ENCODE measurements around the gene SELENOM.

The SELENOM gene

GRCh38 chr22:31093086-31093850 is 14.1 kb downstream of the SELENOM start:
- Mint-ChIP-seq H3K27ac (no peak overlapping the region), H3K4me1 (ENCODE audit: low read depth) (no peaks in the 10 kb centered on the region), H3K27me3 (no peaks in the 10 kb centered on the region), H3K36me3 (ENCODE audit: low read depth) (no peaks in the 10 kb centered on the region), H3K4me3 (no peak overlapping the region), H3K9me3 (no peaks in the 10 kb centered on the region)

GRCh38 chr22:31092161-31092560 is 15.2 kb downstream of the SELENOM start:
- Mint-ChIP-seq H3K36me3 (ENCODE audit: low read depth) (no peaks in the 10 kb centered on the region), H3K4me3 (no peak overlapping the region), H3K4me1 (ENCODE audit: low read depth) (no peaks in the 10 kb centered on the region), H3K9me3 (no peaks in the 10 kb centered on the region), H3K27me3 (no peaks in the 10 kb centered on the region), H3K27ac (no peak overlapping the region)

GRCh38 chr22:31091106-31091975 is 16.0 kb downstream of the SELENOM start:
- no peaks in the 10 kb centered on the region for H3K27me3 Mint-ChIP-seq
- H3K36me3 Mint-ChIP-seq (ENCODE audit: low read depth) = no peaks in the 10 kb centered on the region
- no peak overlapping the region for H3K27ac Mint-ChIP-seq
- no peaks in the 10 kb centered on the region for H3K4me1 Mint-ChIP-seq (ENCODE audit: low read depth)
- H3K4me3 Mint-ChIP-seq = no peak overlapping the region
- no peaks in the 10 kb centered on the region for H3K9me3 Mint-ChIP-seq

DNA sequence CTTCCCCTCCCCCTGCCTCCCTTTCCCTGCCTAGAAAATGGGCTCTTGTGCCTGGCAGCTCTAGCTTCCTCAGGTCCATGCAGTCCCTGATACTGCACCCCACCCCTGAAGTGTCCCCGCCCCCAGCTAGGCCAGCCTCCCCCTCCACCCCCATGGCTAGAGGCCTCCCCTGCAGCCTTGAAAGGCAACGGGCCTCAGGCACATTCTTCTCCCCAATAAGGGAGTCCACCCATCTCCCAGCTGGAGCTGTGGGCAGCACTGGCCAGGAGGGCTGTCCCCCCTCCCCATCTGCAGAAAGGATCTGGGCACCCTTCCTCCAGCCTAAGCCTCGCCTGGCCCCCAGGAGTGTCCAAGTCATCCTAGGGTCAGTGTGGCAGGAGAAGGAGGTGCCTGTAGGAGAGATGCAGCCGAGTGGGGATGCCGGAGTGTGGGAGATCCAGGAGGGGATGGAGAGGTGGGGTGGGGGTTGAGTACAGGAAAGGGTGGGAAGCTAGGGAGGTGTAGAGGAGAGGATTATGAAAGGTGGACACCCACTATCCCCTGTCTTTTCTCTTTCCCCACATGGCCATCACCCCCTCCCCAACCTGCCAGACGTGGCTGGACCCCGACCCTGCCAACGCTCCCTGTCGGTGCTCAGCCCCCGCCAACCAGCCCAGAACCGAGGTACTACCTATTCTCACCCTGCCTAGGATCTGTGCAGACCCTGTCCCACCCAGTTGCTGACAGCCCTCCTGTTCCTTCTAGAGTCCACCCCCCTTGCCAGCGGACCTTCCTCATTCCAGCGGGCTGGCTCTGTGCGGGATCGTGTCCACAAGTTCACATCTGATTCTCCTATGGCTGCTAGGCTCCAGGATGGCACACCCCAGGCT is 16.9 kb downstream of the SELENOM start:
- Mint-ChIP-seq H3K9me3 (no peaks in the 10 kb centered on the region), H3K4me3 (no peak overlapping the region), H3K4me1 (ENCODE audit: low read depth) (no peaks in the 10 kb centered on the region), H3K27ac (no peak overlapping the region), H3K27me3 (no peaks in the 10 kb centered on the region), H3K36me3 (ENCODE audit: low read depth) (no peaks in the 10 kb centered on the region)

GRCh38 chr22:31089160-31090100 is 17.9 kb downstream of the SELENOM start:
- H3K27ac Mint-ChIP-seq = no peak overlapping the region
- H3K4me1 Mint-ChIP-seq (ENCODE audit: low read depth) = peaks cover 3% of the 10 kb centered on the region
- no peak overlapping the region for H3K4me3 Mint-ChIP-seq
- no peaks in the 10 kb centered on the region for H3K27me3 Mint-ChIP-seq
- no peaks in the 10 kb centered on the region for H3K9me3 Mint-ChIP-seq
- H3K36me3 Mint-ChIP-seq (ENCODE audit: low read depth) = peaks cover under 1% of the 10 kb centered on the region

- Mint-ChIP-seq H3K27ac (no peak overlapping the region), H3K27me3 (no peaks in the 10 kb centered on the region), H3K36me3 (ENCODE audit: low read depth) (peaks cover 3% of the 10 kb centered on the region), H3K9me3 (no peaks in the 10 kb centered on the region), H3K4me3 (no peak overlapping the region), H3K4me1 (ENCODE audit: low read depth) (peaks cover 13% of the 10 kb centered on the region)
These were observed 19.0 kb downstream of the SELENOM start for GRCh38 chr22:31088233-31088986.

- H3K4me1 Mint-ChIP-seq (ENCODE audit: low read depth) = peaks cover 19% of the 10 kb centered on the region
- H3K4me3 Mint-ChIP-seq = no peak overlapping the region
These were observed 19.6 kb downstream of the SELENOM start for GRCh38 chr22:31087744-31088215.

DNA sequence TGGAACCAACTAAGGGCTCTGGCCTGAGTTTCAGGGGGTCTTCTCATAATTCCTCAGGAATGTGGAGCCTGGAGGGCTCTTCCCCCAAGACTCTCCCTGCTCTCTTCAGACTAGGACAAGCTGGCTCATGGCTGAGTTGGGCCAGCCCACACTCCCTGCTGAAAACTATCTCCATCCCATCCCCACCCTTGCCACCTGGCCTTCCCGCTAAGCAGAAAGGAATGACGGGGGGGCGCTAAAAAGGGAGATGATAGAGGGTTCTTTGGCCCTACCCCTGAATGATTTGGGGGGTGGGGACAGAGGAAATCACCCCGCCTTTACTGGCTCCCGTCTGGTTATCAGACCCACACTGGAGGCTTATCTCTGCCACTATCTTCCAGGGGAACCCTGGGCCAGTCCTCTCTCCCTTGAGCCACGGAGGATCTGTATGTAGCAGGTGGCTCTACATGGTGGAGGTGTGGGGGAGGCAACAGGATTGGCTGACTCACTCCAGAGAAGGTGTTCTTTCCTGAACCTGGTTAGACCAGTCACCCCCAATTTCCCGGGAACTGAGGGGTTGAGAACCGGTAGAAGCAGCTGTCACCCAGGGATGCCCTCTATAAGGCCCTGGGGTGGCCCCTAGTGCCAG is 20.6 kb downstream of the SELENOM start:
- Mint-ChIP-seq H3K27me3 (no peaks in the 10 kb centered on the region), H3K4me3 (no peak overlapping the region), H3K9me3 (no peaks in the 10 kb centered on the region), H3K4me1 (ENCODE audit: low read depth) (peaks cover 29% of the 10 kb centered on the region), H3K27ac (no peak overlapping the region), H3K36me3 (ENCODE audit: low read depth) (peaks cover 3% of the 10 kb centered on the region)

More at GRCh38 chr22:31087744-31088215, 19.6 kb downstream of the SELENOM start:
- no peaks in the 10 kb centered on the region for H3K9me3 Mint-ChIP-seq
- H3K27me3 Mint-ChIP-seq = no peaks in the 10 kb centered on the region
- no peak overlapping the region for H3K27ac Mint-ChIP-seq
- peaks cover 3% of the 10 kb centered on the region for H3K36me3 Mint-ChIP-seq (ENCODE audit: low read depth)

GRCh38 chr22:31085928-31086327 is 21.4 kb downstream of the SELENOM start:
- Mint-ChIP-seq H3K4me1 (ENCODE audit: low read depth) (peaks cover 33% of the 10 kb centered on the region), H3K4me3 (peak overlapping the region; percentile 92), H3K9me3 (no peaks in the 10 kb centered on the region), H3K27me3 (no peaks in the 10 kb centered on the region), H3K36me3 (ENCODE audit: low read depth) (peaks cover 3% of the 10 kb centered on the region), H3K27ac (no peak overlapping the region)

GRCh38 chr22:31085493-31085824 is 21.9 kb downstream of the SELENOM start:
- Mint-ChIP-seq H3K9me3 (no peaks in the 10 kb centered on the region), H3K27me3 (no peaks in the 10 kb centered on the region), H3K4me1 (ENCODE audit: low read depth) (peaks cover 37% of the 10 kb centered on the region), H3K4me3 (peak overlapping the region; percentile 92), H3K36me3 (ENCODE audit: low read depth) (peaks cover 3% of the 10 kb centered on the region), H3K27ac (peak overlapping the region; percentile 85)

DNA sequence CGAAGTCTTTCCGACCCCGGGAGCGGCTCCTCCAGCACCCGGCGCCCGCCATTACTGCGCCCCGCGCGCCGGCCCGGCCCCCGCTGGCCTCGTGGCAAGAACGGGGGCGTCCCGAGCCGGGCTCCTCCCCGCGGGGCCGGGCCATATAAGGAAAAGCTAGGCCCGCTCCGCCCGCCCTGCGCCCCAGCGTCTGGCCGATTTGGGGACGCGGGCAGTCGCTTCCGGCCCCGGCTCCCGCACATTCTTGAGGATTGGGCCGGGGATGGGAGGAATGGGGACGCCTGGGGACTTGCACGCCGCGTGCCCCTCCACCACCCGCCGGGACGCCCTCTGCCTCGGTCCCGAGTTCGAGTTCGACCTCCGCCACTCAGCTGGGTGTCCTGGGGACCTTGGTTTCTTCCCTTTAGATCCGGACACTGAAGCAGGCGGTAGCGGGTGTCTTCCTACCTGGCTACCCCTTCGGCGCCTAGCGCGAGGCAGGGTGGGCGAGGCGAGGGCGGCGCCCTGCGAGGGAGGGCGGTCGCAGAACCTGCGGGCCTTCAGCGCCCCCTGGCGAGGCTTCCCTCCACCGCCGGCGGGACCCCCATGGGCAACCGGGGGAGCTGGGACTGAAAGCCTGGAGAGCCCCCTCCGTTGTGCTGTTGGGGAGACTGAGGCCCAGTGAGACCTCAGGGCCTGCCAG is 22.4 kb downstream of the SELENOM start:
- H3K27me3 Mint-ChIP-seq = no peaks in the 10 kb centered on the region
- H3K9me3 Mint-ChIP-seq = no peaks in the 10 kb centered on the region
- H3K36me3 Mint-ChIP-seq (ENCODE audit: low read depth) = peaks cover 3% of the 10 kb centered on the region
- peak overlapping the region; percentile 86 for H3K27ac Mint-ChIP-seq
- H3K4me1 Mint-ChIP-seq (ENCODE audit: low read depth) = peaks cover 39% of the 10 kb centered on the region
- peak overlapping the region; percentile 92 for H3K4me3 Mint-ChIP-seq

- H3K4me3 Mint-ChIP-seq = peak overlapping the region; percentile 92
- peak overlapping the region; percentile 86 for H3K27ac Mint-ChIP-seq
- no peaks in the 10 kb centered on the region for H3K9me3 Mint-ChIP-seq
- H3K36me3 Mint-ChIP-seq (ENCODE audit: low read depth) = peaks cover 3% of the 10 kb centered on the region
- H3K4me1 Mint-ChIP-seq (ENCODE audit: low read depth) = peaks cover 39% of the 10 kb centered on the region
- no peaks in the 10 kb centered on the region for H3K27me3 Mint-ChIP-seq
These were observed 23.2 kb downstream of the SELENOM start for GRCh38 chr22:31083923-31084810.
